WTC11 (cell line): ENCODE results near the gene SPAG4. TPM values are rescaled to one million over a fixed set of nuclear protein-coding genes. Genes with fewer than 3 reads are reported as not detected.

ENCODE experiments used
- ATAC-seq: fragments of 200-7000 bp; cut with Tn5 transposase; 2 replicates; pipeline ENCODE4 v1.10.0; 2021; ENCODE audit warnings: mild to moderate bottlenecking, moderate library complexity
- CTCF ChIA-PET: fragments of 300-600 bp; sonication (Branson Sonifier 250); formaldehyde crosslinking; loops from one replicate; lab custom pipeline; 2021; ENCODE audit warnings: antibody characterized with exemption; lab: Charles Lee
- POLR2A ChIA-PET: fragments of 350-600 bp; sonication (Branson Sonifier 250); formaldehyde crosslinking; loops from one replicate; lab custom pipeline; 2021; ENCODE audit warnings: antibody characterized with exemption; lab: Charles Lee
- DNase-seq: peaks from one replicate; pipeline ENCODE4 v3.0.0; 2021; ENCODE audit warnings: low spot score
- H3K27ac Mint-ChIP-seq: 2 replicates; pipeline ENCODE4 v1.8.0; 2021; ENCODE audit warnings: mixed read lengths
- H3K27me3 Mint-ChIP-seq: 2 replicates; pipeline ENCODE4 v1.8.0; 2021; ENCODE audit warnings: low read depth, mild to moderate bottlenecking, moderate library complexity, mixed read lengths
- H3K36me3 Mint-ChIP-seq: 2 replicates; pipeline ENCODE4 v1.8.0; 2021; ENCODE audit warnings: mixed read lengths
- H3K4me1 Mint-ChIP-seq: 2 replicates; pipeline ENCODE4 v1.8.0; 2022; ENCODE audit warnings: mixed read lengths
- H3K4me3 Mint-ChIP-seq: 2 replicates; pipeline ENCODE4 v1.8.0; 2021; ENCODE audit warnings: mild to moderate bottlenecking, moderate library complexity, mixed read lengths
- H3K9me3 Mint-ChIP-seq: 2 replicates; pipeline ENCODE4 v1.8.0; 2021; ENCODE audit warnings: mixed read lengths
- ATF1 ChIP-seq: sonication (generic); formaldehyde crosslinking; IDR thresholded peaks from 2 replicates; pipeline ENCODE4 v1.8.1; 2023; ENCODE audit warnings: mild to moderate bottlenecking, moderate library complexity, missing genetic modification reagents
- CBFB ChIP-seq: sonication (generic); formaldehyde crosslinking; IDR thresholded peaks from 2 replicates; pipeline ENCODE4 v1.8.1; 2022; ENCODE audit warnings: mild to moderate bottlenecking, low read depth, missing genetic modification reagents
- CDX4 ChIP-seq: fragments of 250-450 bp; sonication (Bioruptor Pico); IDR thresholded peaks from 2 replicates; pipeline ENCODE4 v1.9.0; 2021; ENCODE audit warnings: moderate library complexity, mild to moderate bottlenecking, inconsistent platforms, borderline replicate concordance
- EMX1 ChIP-seq: fragments of 250-450 bp; sonication (Bioruptor Pico); IDR thresholded peaks from 2 replicates; pipeline ENCODE4 v1.8.0; 2021; ENCODE audit warnings: mild to moderate bottlenecking
- ETV6 ChIP-seq: sonication (generic); formaldehyde crosslinking; IDR thresholded peaks from 2 replicates; pipeline ENCODE4 v1.8.1; 2022; ENCODE audit warnings: mild to moderate bottlenecking, missing genetic modification reagents
- GABPB1 ChIP-seq: sonication (generic); formaldehyde crosslinking; IDR thresholded peaks from 2 replicates; pipeline ENCODE4 v1.8.1; 2023; ENCODE audit warnings: mild to moderate bottlenecking, missing genetic modification reagents
- JAZF1 ChIP-seq: fragments of 250-450 bp; sonication (Bioruptor Pico); IDR thresholded peaks from 2 replicates; pipeline ENCODE4 v1.9.0; 2021; ENCODE audit warnings: moderate library complexity, mild to moderate bottlenecking, inconsistent platforms
- MAX ChIP-seq: sonication (generic); formaldehyde crosslinking; IDR thresholded peaks from 2 replicates; pipeline ENCODE4 v1.8.0; 2022; ENCODE audit warnings: mild to moderate bottlenecking, missing genetic modification reagents
- NR3C1 ChIP-seq: sonication (generic); formaldehyde crosslinking; conservative IDR thresholded peaks from 2 replicates; pipeline ENCODE4 v1.8.1; 2023; ENCODE audit warnings: low read depth, mild to moderate bottlenecking, missing genetic modification reagents
- OVOL2 ChIP-seq: fragments of 250-450 bp; sonication (Bioruptor Pico); IDR thresholded peaks from 2 replicates; pipeline ENCODE4 v1.9.0; 2021; ENCODE audit warnings: mild to moderate bottlenecking, borderline replicate concordance
- USF2 ChIP-seq: sonication (generic); formaldehyde crosslinking; IDR thresholded peaks from 2 replicates; pipeline ENCODE4 v1.8.1; 2023; ENCODE audit warnings: mild to moderate bottlenecking, missing genetic modification reagents, moderate library complexity
- ZNF138 ChIP-seq: sonication (generic); formaldehyde crosslinking; conservative IDR thresholded peaks from 2 replicates; pipeline ENCODE4 v1.8.1; 2022; ENCODE audit warnings: mild to moderate bottlenecking, moderate library complexity, missing genetic modification reagents
- ZNF317 ChIP-seq: sonication (generic); formaldehyde crosslinking; IDR thresholded peaks from 2 replicates; pipeline ENCODE4 v1.8.1; 2023; ENCODE audit warnings: low read depth, mild to moderate bottlenecking, moderate library complexity, missing genetic modification reagents, borderline replicate concordance
- ZNF416 ChIP-seq: fragments of 250-450 bp; sonication (Bioruptor Pico); IDR thresholded peaks from 2 replicates; pipeline ENCODE4 v1.9.0; 2021; ENCODE audit warnings: mild to moderate bottlenecking, inconsistent platforms
- total RNA-seq: library from RNA; stranded (reverse); gene quantifications from 3 replicates; pipeline ENCODE4 v1.2.3, GENCODE V29; 2021
- TF ChIP-seq, protein P1 (sequence below): fragments of 250-450 bp; sonication (Bioruptor Pico); IDR thresholded peaks from 2 replicates; pipeline ENCODE4 v1.9.0; 2021; ENCODE audit warnings: mild to moderate bottlenecking
- TF ChIP-seq, protein P2 (sequence below): sonication (generic); formaldehyde crosslinking; IDR thresholded peaks from 2 replicates; pipeline ENCODE4 v1.8.0; 2022; ENCODE audit warnings: mild to moderate bottlenecking, missing genetic modification reagents
- TF ChIP-seq, protein P3 (sequence below): sonication (generic); formaldehyde crosslinking; IDR thresholded peaks from 2 replicates; pipeline ENCODE4 v1.8.1; 2023; ENCODE audit warnings: mild to moderate bottlenecking, missing genetic modification reagents
- TF ChIP-seq, protein P4 (sequence below): sonication (generic); formaldehyde crosslinking; IDR thresholded peaks from 2 replicates; pipeline ENCODE4 v1.8.1; 2022; ENCODE audit warnings: mild to moderate bottlenecking, missing genetic modification reagents, moderate library complexity, borderline replicate concordance
- TF ChIP-seq, protein P5 (sequence below): sonication (generic); formaldehyde crosslinking; conservative IDR thresholded peaks from 2 replicates; pipeline ENCODE4 v1.8.1; 2023; ENCODE audit warnings: mild to moderate bottlenecking, low read depth, missing genetic modification reagents, moderate library complexity

Gene SPAG4
- total RNA-seq, 1 experiment from 2014 or later: 3.5 TPM

GRCh38 chr20:35638751-35639150 lies 23.1 kb downstream of the SPAG4 start:
- POLR2A ChIA-PET: no interaction called here
- peaks cover 39% of the 10 kb centered on the region for H3K4me1 Mint-ChIP-seq
- H3K27me3 Mint-ChIP-seq: no peaks in the 10 kb centered on the region
- TF ChIP-seq MAX (CRISPR knock-in tag): no peak
- TF ChIP-seq EMX1 (CRISPR knock-in tag): no peak
- no peak for TF ChIP-seq ZNF138 (CRISPR knock-in tag)
- TF ChIP-seq, protein P1, sequence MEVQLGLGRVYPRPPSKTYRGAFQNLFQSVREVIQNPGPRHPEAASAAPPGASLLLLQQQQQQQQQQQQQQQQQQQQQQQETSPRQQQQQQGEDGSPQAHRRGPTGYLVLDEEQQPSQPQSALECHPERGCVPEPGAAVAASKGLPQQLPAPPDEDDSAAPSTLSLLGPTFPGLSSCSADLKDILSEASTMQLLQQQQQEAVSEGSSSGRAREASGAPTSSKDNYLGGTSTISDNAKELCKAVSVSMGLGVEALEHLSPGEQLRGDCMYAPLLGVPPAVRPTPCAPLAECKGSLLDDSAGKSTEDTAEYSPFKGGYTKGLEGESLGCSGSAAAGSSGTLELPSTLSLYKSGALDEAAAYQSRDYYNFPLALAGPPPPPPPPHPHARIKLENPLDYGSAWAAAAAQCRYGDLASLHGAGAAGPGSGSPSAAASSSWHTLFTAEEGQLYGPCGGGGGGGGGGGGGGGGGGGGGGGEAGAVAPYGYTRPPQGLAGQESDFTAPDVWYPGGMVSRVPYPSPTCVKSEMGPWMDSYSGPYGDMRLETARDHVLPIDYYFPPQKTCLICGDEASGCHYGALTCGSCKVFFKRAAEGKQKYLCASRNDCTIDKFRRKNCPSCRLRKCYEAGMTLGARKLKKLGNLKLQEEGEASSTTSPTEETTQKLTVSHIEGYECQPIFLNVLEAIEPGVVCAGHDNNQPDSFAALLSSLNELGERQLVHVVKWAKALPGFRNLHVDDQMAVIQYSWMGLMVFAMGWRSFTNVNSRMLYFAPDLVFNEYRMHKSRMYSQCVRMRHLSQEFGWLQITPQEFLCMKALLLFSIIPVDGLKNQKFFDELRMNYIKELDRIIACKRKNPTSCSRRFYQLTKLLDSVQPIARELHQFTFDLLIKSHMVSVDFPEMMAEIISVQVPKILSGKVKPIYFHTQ: no peak
- no peak for TF ChIP-seq NR3C1
- no peak for TF ChIP-seq ATF1
- TF ChIP-seq USF2: no peak
- no peak for TF ChIP-seq CDX4 (CRISPR knock-in tag)
- no peak for TF ChIP-seq ZNF317 (CRISPR knock-in tag)
- TF ChIP-seq GABPB1 (CRISPR knock-in tag): no peak
- no peak for TF ChIP-seq ETV6 (CRISPR knock-in tag)
- TF ChIP-seq, protein P2, sequence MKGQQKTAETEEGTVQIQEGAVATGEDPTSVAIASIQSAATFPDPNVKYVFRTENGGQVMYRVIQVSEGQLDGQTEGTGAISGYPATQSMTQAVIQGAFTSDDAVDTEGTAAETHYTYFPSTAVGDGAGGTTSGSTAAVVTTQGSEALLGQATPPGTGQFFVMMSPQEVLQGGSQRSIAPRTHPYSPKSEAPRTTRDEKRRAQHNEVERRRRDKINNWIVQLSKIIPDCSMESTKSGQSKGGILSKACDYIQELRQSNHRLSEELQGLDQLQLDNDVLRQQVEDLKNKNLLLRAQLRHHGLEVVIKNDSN: no peak
- TF ChIP-seq, protein P3, sequence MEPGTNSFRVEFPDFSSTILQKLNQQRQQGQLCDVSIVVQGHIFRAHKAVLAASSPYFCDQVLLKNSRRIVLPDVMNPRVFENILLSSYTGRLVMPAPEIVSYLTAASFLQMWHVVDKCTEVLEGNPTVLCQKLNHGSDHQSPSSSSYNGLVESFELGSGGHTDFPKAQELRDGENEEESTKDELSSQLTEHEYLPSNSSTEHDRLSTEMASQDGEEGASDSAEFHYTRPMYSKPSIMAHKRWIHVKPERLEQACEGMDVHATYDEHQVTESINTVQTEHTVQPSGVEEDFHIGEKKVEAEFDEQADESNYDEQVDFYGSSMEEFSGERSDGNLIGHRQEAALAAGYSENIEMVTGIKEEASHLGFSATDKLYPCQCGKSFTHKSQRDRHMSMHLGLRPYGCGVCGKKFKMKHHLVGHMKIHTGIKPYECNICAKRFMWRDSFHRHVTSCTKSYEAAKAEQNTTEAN (CRISPR knock-in tag): no peak
- TF ChIP-seq, protein P4, sequence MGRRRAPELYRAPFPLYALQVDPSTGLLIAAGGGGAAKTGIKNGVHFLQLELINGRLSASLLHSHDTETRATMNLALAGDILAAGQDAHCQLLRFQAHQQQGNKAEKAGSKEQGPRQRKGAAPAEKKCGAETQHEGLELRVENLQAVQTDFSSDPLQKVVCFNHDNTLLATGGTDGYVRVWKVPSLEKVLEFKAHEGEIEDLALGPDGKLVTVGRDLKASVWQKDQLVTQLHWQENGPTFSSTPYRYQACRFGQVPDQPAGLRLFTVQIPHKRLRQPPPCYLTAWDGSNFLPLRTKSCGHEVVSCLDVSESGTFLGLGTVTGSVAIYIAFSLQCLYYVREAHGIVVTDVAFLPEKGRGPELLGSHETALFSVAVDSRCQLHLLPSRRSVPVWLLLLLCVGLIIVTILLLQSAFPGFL (CRISPR knock-in tag): no peak
- no peak for TF ChIP-seq OVOL2 (CRISPR knock-in tag)
- TF ChIP-seq ZNF416 (CRISPR knock-in tag): no peak
- no peak for TF ChIP-seq CBFB (CRISPR knock-in tag)
- TF ChIP-seq, protein P5, sequence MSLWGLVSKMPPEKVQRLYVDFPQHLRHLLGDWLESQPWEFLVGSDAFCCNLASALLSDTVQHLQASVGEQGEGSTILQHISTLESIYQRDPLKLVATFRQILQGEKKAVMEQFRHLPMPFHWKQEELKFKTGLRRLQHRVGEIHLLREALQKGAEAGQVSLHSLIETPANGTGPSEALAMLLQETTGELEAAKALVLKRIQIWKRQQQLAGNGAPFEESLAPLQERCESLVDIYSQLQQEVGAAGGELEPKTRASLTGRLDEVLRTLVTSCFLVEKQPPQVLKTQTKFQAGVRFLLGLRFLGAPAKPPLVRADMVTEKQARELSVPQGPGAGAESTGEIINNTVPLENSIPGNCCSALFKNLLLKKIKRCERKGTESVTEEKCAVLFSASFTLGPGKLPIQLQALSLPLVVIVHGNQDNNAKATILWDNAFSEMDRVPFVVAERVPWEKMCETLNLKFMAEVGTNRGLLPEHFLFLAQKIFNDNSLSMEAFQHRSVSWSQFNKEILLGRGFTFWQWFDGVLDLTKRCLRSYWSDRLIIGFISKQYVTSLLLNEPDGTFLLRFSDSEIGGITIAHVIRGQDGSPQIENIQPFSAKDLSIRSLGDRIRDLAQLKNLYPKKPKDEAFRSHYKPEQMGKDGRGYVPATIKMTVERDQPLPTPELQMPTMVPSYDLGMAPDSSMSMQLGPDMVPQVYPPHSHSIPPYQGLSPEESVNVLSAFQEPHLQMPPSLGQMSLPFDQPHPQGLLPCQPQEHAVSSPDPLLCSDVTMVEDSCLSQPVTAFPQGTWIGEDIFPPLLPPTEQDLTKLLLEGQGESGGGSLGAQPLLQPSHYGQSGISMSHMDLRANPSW (CRISPR knock-in tag): no peak
- no peak for TF ChIP-seq JAZF1 (CRISPR knock-in tag)
- DNase-seq: no peak
- no peaks in the 10 kb centered on the region for H3K9me3 Mint-ChIP-seq
- H3K36me3 Mint-ChIP-seq: 0 out of 2 replicates have a peak, but pooled peaks cover 3% of the 10 kb centered on the region
- CTCF ChIA-PET: interaction anchor here (0.6 to 3.5 kb wide), 2 partner anchors 20 to 23 kb away, joined by 3 to 13 read pairs; partner anchors contain the start of gene SPAG4
- no peak for ATAC-seq
- H3K27ac Mint-ChIP-seq: peak overlapping the region; percentile 17; the same call in 1 of the 2 replicates
- no peak overlapping the region for H3K4me3 Mint-ChIP-seq
